Gastroesophageal sphincter (tissue), 3 donors: ENCODE data around the gene KCND3.

Source experiments
- CTCF ChIP-seq, 4 experiments: fragments of 200-600 bp in 2 of 4; fragments of 450-650 bp in 2 of 4; sonication (generic) in 1 of 4; IDR thresholded peaks; one replicate each; pipeline ENCODE4 v1.5.1; 2017 to 2019; ENCODE audit warnings: antibody characterized with exemption in 4 of 4, mild to moderate bottlenecking in 2 of 4, moderate library complexity in 2 of 4
- EP300 ChIP-seq: sonication (generic); formaldehyde crosslinking; IDR thresholded peaks from one replicate; pipeline ENCODE4 v1.6.1; 2017; ENCODE audit warnings: antibody characterized with exemption, mild to moderate bottlenecking
- POLR2A ChIP-seq, 2 donors: fragments of 450-650 bp; IDR thresholded peaks; one replicate each; pipeline ENCODE4 v1.6.1; 2017; ENCODE audit warnings: antibody characterized with exemption in 2 of 2, mild to moderate bottlenecking in 2 of 2, moderate library complexity in 1 of 2
- POLR2AphosphoS5 ChIP-seq: sonication (generic); formaldehyde crosslinking; IDR thresholded peaks from one replicate; pipeline ENCODE4 v1.6.1; 2017; ENCODE audit warnings: antibody characterized with exemption

- TF ChIP-seq CTCF (IDR thresholded peaks at IDR 0.05): no peak
- no peak for TF ChIP-seq POLR2A (IDR thresholded peaks at IDR 0.05)
- no peak for TF ChIP-seq EP300
- no peak for TF ChIP-seq POLR2AphosphoS5
Measured at GRCh38 chr1:111864862-111865261, 124.6 kb downstream of the KCND3 start.
